LHCN-M2 (cell line): ENCODE measurements around the gene NADSYN1. TPM values are rescaled to one million over a fixed set of nuclear protein-coding genes. Genes with fewer than 3 reads are reported as not detected.

Source experiments
- DNase-seq: peaks from one replicate; pipeline ENCODE4 v3.0.0-alpha.2; 2012; ENCODE audit warnings: low read depth
- total RNA-seq: library from RNA; depleted of rRNA; stranded (reverse); fragments of >200 nt; gene quantifications from 2 replicates; pipeline ENCODE4 v1.2.3, GENCODE V29; 2014

The NADSYN1 gene
- total RNA-seq, 1 experiment from 2014 or later: 48.2 TPM

GRCh38 chr11:71474141-71474770 is 21.3 kb downstream of the NADSYN1 start:
- no peak for DNase-seq

- no peak for DNase-seq
These were observed 21.9 kb downstream of the NADSYN1 start for GRCh38 chr11:71474771-71475483.

- no peak for DNase-seq
These were observed 23.0 kb downstream of the NADSYN1 start for GRCh38 chr11:71476031-71476430.

- no peak for DNase-seq
These were observed 24.1 kb downstream of the NADSYN1 start for GRCh38 chr11:71476926-71477640.

- no peak for DNase-seq
These were observed 24.9 kb downstream of the NADSYN1 start for GRCh38 chr11:71477641-71478527.

- no peak for DNase-seq
These were observed 25.5 kb downstream of the NADSYN1 start for GRCh38 chr11:71478528-71478840.

GRCh38 chr11:71481101-71481960 is 28.3 kb downstream of the NADSYN1 start:
- no peak for DNase-seq

- no peak for DNase-seq
These were observed 29.2 kb downstream of the NADSYN1 start for GRCh38 chr11:71482216-71482615.

- DNase-seq: no peak
These were observed 29.9 kb downstream of the NADSYN1 start for GRCh38 chr11:71482746-71483364.

- no peak for DNase-seq
These were observed 30.7 kb downstream of the NADSYN1 start for GRCh38 chr11:71483692-71484091.

- DNase-seq: no peak
These were observed 31.5 kb downstream of the NADSYN1 start for GRCh38 chr11:71484248-71485062.

GRCh38 chr11:71485063-71485399 is 32.0 kb downstream of the NADSYN1 start:
- no peak for DNase-seq

- no peak for DNase-seq
These were observed 32.5 kb downstream of the NADSYN1 start for GRCh38 chr11:71485466-71485865.

- no peak for DNase-seq
These were observed 33.3 kb downstream of the NADSYN1 start for GRCh38 chr11:71486320-71486719.

- no peak for DNase-seq
These were observed 35.8 kb downstream of the NADSYN1 start for GRCh38 chr11:71488681-71489270.

GRCh38 chr11:71489311-71490043 is 36.5 kb downstream of the NADSYN1 start:
- DNase-seq: no peak

GRCh38 chr11:71490044-71490730 is 37.2 kb downstream of the NADSYN1 start:
- no peak for DNase-seq
